Kidney (tissue), 14 donors: ENCODE data around the gene DUOX1. TPM values are rescaled to one million over a fixed set of nuclear protein-coding genes. Genes with fewer than 3 reads are reported as not detected.

Source experiments
- DNase-seq, 5 donors: peaks; one replicate each; pipeline ENCODE4 v3.0.0-alpha.2; 2013 to 2020
- FAIRE-seq: peaks from 2 replicates; lab custom pipeline; 2012; peaks lifted over from hg19 to GRCh38; lab: Jason Lieb, UNC
- H3K27ac ChIP-seq, 2 donors: one replicate each; pipeline ENCODE4 v1.7.0; 2013; ENCODE audit warnings: low read depth in 2 of 2, low read length in 2 of 2, inconsistent platforms in 1 of 2
- H3K27me3 ChIP-seq: one replicate; pipeline ENCODE4 v1.7.1; 2013; ENCODE audit warnings: low read length, inconsistent platforms; ENCODE audit not compliant: control insufficient read depth, insufficient read depth
- H3K36me3 ChIP-seq, 3 donors: one replicate each; pipeline versions ENCODE4 v1.7.0 to v1.7.1; 2013; ENCODE audit warnings: low read length in 3 of 3, control low read depth in 1 of 3, inconsistent platforms in 1 of 3; ENCODE audit not compliant: insufficient read depth in 3 of 3, control insufficient read depth in 2 of 3
- H3K4me1 ChIP-seq, 3 donors: one replicate each; pipeline versions ENCODE4 v1.7.0 to v1.7.1; 2013; ENCODE audit warnings: low read length in 3 of 3, inconsistent platforms in 1 of 3, low read depth in 1 of 3; ENCODE audit not compliant: control insufficient read depth in 2 of 3, insufficient read depth in 2 of 3
- H3K4me3 ChIP-seq, 3 donors: one replicate each; pipeline versions ENCODE4 v1.7.0 to v1.8.1; 2013; ENCODE audit warnings: low read length in 3 of 3, control low read depth in 1 of 3, inconsistent platforms in 1 of 3
- H3K9ac ChIP-seq, 3 donors: one replicate each; pipeline versions ENCODE4 v1.7.0 to v1.7.1; 2013; ENCODE audit warnings: low read length in 3 of 3, control low read depth in 1 of 3, inconsistent platforms in 1 of 3
- H3K9me3 ChIP-seq, 3 donors: one replicate each; pipeline versions ENCODE4 v1.7.0 to v1.7.1; 2013; ENCODE audit warnings: low read length in 3 of 3, control low read depth in 1 of 3, inconsistent platforms in 1 of 3; ENCODE audit not compliant: control insufficient read depth in 2 of 3, insufficient read depth in 1 of 3
- CTCF ChIP-seq: IDR thresholded peaks from 3 replicates; pipeline ENCODE4 v1.5.1; 2012; ENCODE audit warnings: mild to moderate bottlenecking, moderate library complexity, borderline replicate concordance; ENCODE audit not compliant: insufficient read depth; ENCODE audit errors: extremely low read depth
- intact Hi-C: fragments of 100-400 bp; cut with DNase I; formaldehyde crosslinking; loops from one replicate; pipeline ENCODE4 v1.11.1; 2022
- polyA plus RNA-seq: library from polyadenylated mRNA; stranded (reverse); fragments of 350-450 nt; fragmentation: Illumina TruSeq; extraction: RNeasy Lipid Tissue Mini Kit (QIAGEN cat#74804); gene quantifications from one replicate; pipeline ENCODE4 v1.2.3, GENCODE V29; 2014; ENCODE audit warnings: low read depth, low replicate concordance; ENCODE audit not compliant: insufficient read depth
- total RNA-seq: library from RNA; stranded (reverse); fragmentation: NEBNext Ultra II Directional; extraction: Animal tissue kit (Norgen Biotek cat#: 25700); gene quantifications from one replicate; pipeline ENCODE4 v1.2.1, GENCODE V29; 2021
- donor health status: control.
- donor health status: control.
- donor health status: control.
- donor health status: control.
- donor health status: control.
- donor health status: DM: yes; HTN: yes; CAD: no.
- donor health status: Normal renal cell carcinoma (clear cell type).

The DUOX1 gene
- total and polyA plus RNA-seq, 2 donors from 2014 or later = 0.26 to 1.6 TPM

- FAIRE-seq (no peak), DNase-seq (no peak)
- Histone ChIP-seq H3K9ac (no peak overlapping the region), H3K4me3 (no peak overlapping the region), H3K4me1 (peaks cover 0 to 5% (median 0%) of the 10 kb centered on the region in 3 donors), H3K36me3 (no peaks in the 10 kb centered on the region), H3K9me3 (no peaks in the 10 kb centered on the region), H3K27me3 (no peaks in the 10 kb centered on the region), H3K27ac (no peak overlapping the region)
- TF ChIP-seq CTCF = no peak
- intact Hi-C loops = no loop called here
Measured at GRCh38 chr15:45171912-45172311, 42.1 kb downstream of the DUOX1 start.

- FAIRE-seq (no peak), DNase-seq (no peak)
- H3K4me3 ChIP-seq = no peak overlapping the region
- intact Hi-C loops = no loop called here
- H3K4me1 ChIP-seq = no peaks in the 10 kb centered on the region
- H3K9me3 ChIP-seq = no peaks in the 10 kb centered on the region
- no peak for TF ChIP-seq CTCF
- no peaks in the 10 kb centered on the region for H3K27me3 ChIP-seq
- H3K27ac ChIP-seq = no peak overlapping the region
- H3K9ac ChIP-seq = no peak overlapping the region
- no peaks in the 10 kb centered on the region for H3K36me3 ChIP-seq
Measured at GRCh38 chr15:45174069-45174468, 44.3 kb downstream of the DUOX1 start.

GRCh38 chr15:45174577-45174976 lies 44.8 kb downstream of the DUOX1 start:
- Histone ChIP-seq H3K4me1 (no peaks in the 10 kb centered on the region), H3K9me3 (no peaks in the 10 kb centered on the region), H3K27me3 (no peaks in the 10 kb centered on the region), H3K4me3 (no peak overlapping the region), H3K9ac (no peak overlapping the region), H3K36me3 (no peaks in the 10 kb centered on the region), H3K27ac (no peak overlapping the region)
- TF ChIP-seq CTCF = no peak
- FAIRE-seq (no peak), DNase-seq (no peak)
- intact Hi-C loops = no loop called here

- intact Hi-C loops = no loop called here
Measured at GRCh38 chr15:45177285-45177684, 47.5 kb downstream of the DUOX1 start.

More at GRCh38 chr15:45177285-45177684, 47.5 kb downstream of the DUOX1 start:
- Histone ChIP-seq H3K9me3 (no peaks in the 10 kb centered on the region), H3K36me3 (no peaks in the 10 kb centered on the region), H3K4me1 (no peaks in the 10 kb centered on the region), H3K27ac (no peak overlapping the region), H3K9ac (no peak overlapping the region), H3K27me3 (no peaks in the 10 kb centered on the region), H3K4me3 (no peak overlapping the region)
- no peak for FAIRE-seq
- no peak for TF ChIP-seq CTCF
- DNase-seq = no peak
